Natural killer cell (primary cell): Measurements from ENCODE around the gene SNX18. TPM values are rescaled to one million over a fixed set of nuclear protein-coding genes. Genes with fewer than 3 reads are reported as not detected.

Experiments used
- ATAC-seq, 3 donors: fragments of 150-1000 bp in 2 of 3; fragments of 200-7000 bp in 1 of 3; cut with Tn5 transposase; 1 replicate in 1 of 3; 2 replicates in 2 of 3; pipeline ENCODE4 v1.10.0; 2021; ENCODE audit warnings: mild to moderate bottlenecking in 2 of 3, moderate library complexity in 2 of 3
- DNase-seq, 2 donors: peaks; one replicate each; pipeline versions ENCODE4 v3.0.0 to v3.0.0-alpha.2; 2013 to 2021; ENCODE audit warnings: mixed read lengths in 1 of 2
- H3K27ac ChIP-seq: one replicate; pipeline ENCODE4 v1.5.1; 2013; ENCODE audit warnings: mild to moderate bottlenecking, low read length
- H3K27me3 ChIP-seq: one replicate; pipeline ENCODE4 v1.6.1; 2013; ENCODE audit warnings: low read length; ENCODE audit not compliant: control insufficient read depth, insufficient read depth
- H3K36me3 ChIP-seq: one replicate; pipeline ENCODE4 v1.6.1; 2013; ENCODE audit warnings: low read length; ENCODE audit not compliant: control insufficient read depth, insufficient read depth
- H3K4me1 ChIP-seq: one replicate; pipeline ENCODE4 v1.6.1; 2013; ENCODE audit warnings: low read length; ENCODE audit not compliant: control insufficient read depth, insufficient read depth
- H3K4me3 ChIP-seq: one replicate; pipeline ENCODE4 v1.5.1; 2013; ENCODE audit warnings: low read length
- H3K9me3 ChIP-seq: one replicate; pipeline ENCODE4 v1.6.1; 2013; ENCODE audit warnings: low read length; ENCODE audit not compliant: control insufficient read depth, insufficient read depth
- H3K27ac Mint-ChIP-seq, 2 donors: one replicate each; pipeline ENCODE4 v1.8.0; 2022; ENCODE audit warnings: mild to moderate bottlenecking in 2 of 2, mixed read lengths in 2 of 2, moderate library complexity in 1 of 2
- H3K27me3 Mint-ChIP-seq, 2 donors: one replicate each; pipeline ENCODE4 v1.8.0; 2022; ENCODE audit warnings: low read depth in 2 of 2, mixed read lengths in 2 of 2
- H3K36me3 Mint-ChIP-seq: one replicate; pipeline ENCODE4 v1.8.0; 2022; ENCODE audit warnings: mixed read lengths
- H3K4me1 Mint-ChIP-seq, 2 donors: one replicate each; pipeline ENCODE4 v1.8.0; 2022; ENCODE audit warnings: mixed read lengths in 2 of 2
- H3K4me3 Mint-ChIP-seq: one replicate; pipeline ENCODE4 v1.8.0; 2022; ENCODE audit warnings: mild to moderate bottlenecking, moderate library complexity, mixed read lengths
- H3K9me3 Mint-ChIP-seq, 2 donors: one replicate each; pipeline ENCODE4 v1.8.0; 2022; ENCODE audit warnings: mixed read lengths in 2 of 2
- CTCF ChIP-seq: fragments of 200-600 bp; IDR thresholded peaks from one replicate; pipeline ENCODE4 v1.8.0; 2022; ENCODE audit warnings: antibody characterized with exemption
- WGBS: methylation state at CpG from one replicate; pipeline ENCODE4 v1.1.7; 2013; ENCODE audit warnings: missing lambda C conversion rate; ENCODE audit not compliant: insufficient coverage; 5-methylcytosine and 5-hydroxymethylcytosine counted together
- intact Hi-C: fragments of 100-400 bp; cut with micrococcal nuclease; formaldehyde crosslinking; loops from one replicate; pipeline ENCODE4 v1.14.2; 2022
- total RNA-seq, 4 donors: library from RNA; stranded (reverse); fragments of 120-200 nt in 1 of 4; gene quantifications; one replicate each; pipeline versions ENCODE4 v1.2.3 to v1.2.4, GENCODE V29; 2013 to 2022

SNX18 gene, protein sequence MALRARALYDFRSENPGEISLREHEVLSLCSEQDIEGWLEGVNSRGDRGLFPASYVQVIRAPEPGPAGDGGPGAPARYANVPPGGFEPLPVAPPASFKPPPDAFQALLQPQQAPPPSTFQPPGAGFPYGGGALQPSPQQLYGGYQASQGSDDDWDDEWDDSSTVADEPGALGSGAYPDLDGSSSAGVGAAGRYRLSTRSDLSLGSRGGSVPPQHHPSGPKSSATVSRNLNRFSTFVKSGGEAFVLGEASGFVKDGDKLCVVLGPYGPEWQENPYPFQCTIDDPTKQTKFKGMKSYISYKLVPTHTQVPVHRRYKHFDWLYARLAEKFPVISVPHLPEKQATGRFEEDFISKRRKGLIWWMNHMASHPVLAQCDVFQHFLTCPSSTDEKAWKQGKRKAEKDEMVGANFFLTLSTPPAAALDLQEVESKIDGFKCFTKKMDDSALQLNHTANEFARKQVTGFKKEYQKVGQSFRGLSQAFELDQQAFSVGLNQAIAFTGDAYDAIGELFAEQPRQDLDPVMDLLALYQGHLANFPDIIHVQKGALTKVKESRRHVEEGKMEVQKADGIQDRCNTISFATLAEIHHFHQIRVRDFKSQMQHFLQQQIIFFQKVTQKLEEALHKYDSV
- 10 to 100 TPM; 31.1 to 45.6 (median 40.8) TPM for total RNA-seq
- 38.7 TPM for total RNA-seq (2013)

DNA sequence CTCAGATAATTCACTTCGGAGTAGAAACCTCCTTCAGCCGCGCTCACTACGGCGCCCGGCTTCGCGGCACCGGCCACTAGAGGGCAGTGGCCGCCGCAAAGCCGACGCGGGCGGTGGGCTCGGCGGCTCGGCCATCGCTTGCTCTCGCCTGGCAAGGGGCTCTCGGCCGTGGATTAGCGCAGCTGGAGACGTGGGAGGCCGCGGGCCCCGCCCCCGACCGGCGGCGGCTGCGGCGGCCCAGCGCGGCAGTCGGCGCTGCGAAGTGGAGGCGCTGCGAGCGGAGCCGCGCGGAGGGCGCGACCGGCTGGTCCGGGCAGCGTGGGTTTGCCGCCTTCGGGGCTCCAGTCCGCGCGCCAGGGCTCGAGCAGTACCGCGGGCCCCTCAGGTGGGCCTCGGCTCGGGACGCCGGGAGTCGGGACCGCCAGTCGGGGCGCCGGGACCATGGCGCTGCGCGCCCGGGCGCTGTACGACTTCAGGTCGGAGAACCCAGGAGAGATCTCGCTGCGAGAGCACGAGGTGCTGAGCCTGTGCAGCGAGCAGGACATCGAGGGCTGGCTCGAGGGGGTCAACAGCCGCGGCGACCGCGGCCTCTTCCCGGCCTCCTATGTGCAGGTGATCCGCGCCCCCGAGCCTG, at the start of gene SNX18:
SNX18 (plus strand) TSS at position 248 of the 634 bp plus-strand sequence; CDS start at position 442, 194 bp downstream.
- WGBS: under 1% methylated on average over 88 of the region's 88 CpGs
- H3K4me1 ChIP-seq: peaks cover 31% of the 10 kb centered on the region

GRCh38 chr5:54469622-54470021, 47.9 kb upstream of the SNX18 start:
- Histone ChIP-seq H3K36me3 (no peaks in the 10 kb centered on the region), H3K9me3 (no peaks in the 10 kb centered on the region), H3K4me1 (no peaks in the 10 kb centered on the region), H3K27ac (no peak overlapping the region), H3K27me3 (no peaks in the 10 kb centered on the region), H3K4me3 (no peak overlapping the region)
- ATAC-seq: peak in 1 of 3 donors; percentile 46
- Mint-ChIP-seq H3K9me3 (no peaks in the 10 kb centered on the region), H3K36me3 (peaks cover 5% of the 10 kb centered on the region), H3K27ac (peak overlapping the region in 1 of 2 donors; percentile 46), H3K4me3 (no peak overlapping the region), H3K4me1 (peaks cover 10 to 12% of the 10 kb centered on the region in 2 donors), H3K27me3 (peaks cover 0 to 9% of the 10 kb centered on the region in 2 donors)
- 29% methylated on average over 2 of the region's 2 CpGs for WGBS
- intact Hi-C loops: no loop called here
- no peak for DNase-seq
- TF ChIP-seq CTCF: no peak

More for the DNA sequence above, at the start of gene SNX18:
- ATAC-seq (peak; percentile 85 to 97 (median 89)), DNase-seq (peak; percentile 89 to 96)
- H3K36me3 Mint-ChIP-seq: no peaks in the 10 kb centered on the region
- Histone ChIP-seq H3K27ac (peak within 1 kb of the TSS; percentile 46), H3K36me3 (peaks cover 3% of the 10 kb centered on the region), H3K9me3 (no peaks in the 10 kb centered on the region), H3K4me3 (peak within 1 kb of the TSS; percentile 52), H3K27me3 (no peaks in the 10 kb centered on the region)
- H3K4me1 Mint-ChIP-seq: peaks cover 8 to 34% of the 10 kb centered on the region in 2 donors
- H3K27ac Mint-ChIP-seq: peak within 1 kb of the TSS; percentile 37 to 90
- H3K27me3 Mint-ChIP-seq: peaks cover 0 to 6% of the 10 kb centered on the region in 2 donors
- TF ChIP-seq CTCF: peak; percentile 94
- H3K4me3 Mint-ChIP-seq: peak within 1 kb of the TSS; percentile 97
- intact Hi-C loops: loop anchor here (1.0 to 5.0 kb wide), 7 partner anchors 129 to 790 kb away; partner anchors contain the start of genes ARL15, DHX29 and MTREX
- H3K9me3 Mint-ChIP-seq: no peaks in the 10 kb centered on the region

DNA sequence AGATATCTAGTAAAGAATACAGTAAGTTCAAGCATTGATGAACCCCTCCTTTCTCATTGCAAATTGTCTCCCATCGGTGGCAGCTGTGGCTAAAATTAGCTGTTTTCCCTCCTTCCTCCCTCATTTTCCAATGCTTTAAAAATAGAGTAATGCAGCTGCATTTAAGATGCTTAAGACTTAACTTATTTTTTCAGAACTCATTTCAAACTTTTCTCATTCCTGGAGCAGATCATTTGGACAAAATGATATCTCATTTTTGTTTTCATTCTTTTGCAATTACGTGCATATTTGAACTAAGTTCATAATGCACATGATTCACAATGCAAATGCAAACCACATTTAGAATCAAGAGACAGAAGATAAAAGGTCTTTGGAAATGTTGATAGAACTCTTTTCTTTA, 47.4 kb upstream of the SNX18 start:
- ATAC-seq: no peak
- no peak for DNase-seq
- Histone ChIP-seq H3K27ac (no peak overlapping the region), H3K4me1 (no peaks in the 10 kb centered on the region), H3K36me3 (no peaks in the 10 kb centered on the region), H3K4me3 (no peak overlapping the region), H3K9me3 (no peaks in the 10 kb centered on the region), H3K27me3 (no peaks in the 10 kb centered on the region)
- H3K4me3 Mint-ChIP-seq: no peak overlapping the region
- WGBS: 85% methylated on average over 2 of the region's 2 CpGs
- peak overlapping the region in 1 of 2 donors; percentile 46 for H3K27ac Mint-ChIP-seq
- no peaks in the 10 kb centered on the region for H3K9me3 Mint-ChIP-seq
- no peak for TF ChIP-seq CTCF
- H3K36me3 Mint-ChIP-seq: peaks cover 5% of the 10 kb centered on the region
- H3K4me1 Mint-ChIP-seq: peaks cover 10 to 12% of the 10 kb centered on the region in 2 donors
- intact Hi-C loops: no loop called here
- peaks cover 0 to 9% of the 10 kb centered on the region in 2 donors for H3K27me3 Mint-ChIP-seq
